NOMO-1 treated with DMSO at 0.1 percent for 48 hours (cell line): ENCODE data around the gene CD24.
"Not testable (repeated sequence)": the region's sequence is repeated elsewhere in the genome, so short reads cannot be mapped to it uniquely, and the experiment has no call there.

Source experiments
- DNase-seq: peaks from one replicate; lab custom pipeline; 2025; ENCODE audit not compliant: unreplicated experiment; lab: John Stamatoyannopoulos, UW

CD24 gene

GRCh38 chr6:106970769-106971168 is 3.8 kb downstream of the CD24 start:
- DNase-seq = not testable (repeated sequence)

- DNase-seq = no peak
Observed at GRCh38 chr6:106967936-106968555, 6.5 kb downstream of the CD24 start.

- DNase-seq = no peak
Observed at GRCh38 chr6:106966671-106967640, 7.6 kb downstream of the CD24 start.

GRCh38 chr6:106966229-106966628 is 8.3 kb downstream of the CD24 start:
- DNase-seq = no peak

- DNase-seq = no peak
Observed at GRCh38 chr6:106964954-106965353, 9.6 kb downstream of the CD24 start.

- DNase-seq = no peak
Observed at GRCh38 chr6:106964099-106964498, 10.4 kb downstream of the CD24 start.

- no peak for DNase-seq
Observed at GRCh38 chr6:106963544-106963943, 11.0 kb downstream of the CD24 start.

GRCh38 chr6:106961801-106962200 is 12.7 kb downstream of the CD24 start:
- DNase-seq = no peak

GRCh38 chr6:106961136-106961535 is 13.4 kb downstream of the CD24 start:
- no peak for DNase-seq

- no peak for DNase-seq
Observed at GRCh38 chr6:106959985-106960384, 14.5 kb downstream of the CD24 start.

GRCh38 chr6:106939848-106940247 is 34.7 kb downstream of the CD24 start:
- DNase-seq = peak; percentile 62

- DNase-seq = no peak
Observed at GRCh38 chr6:106939208-106939607, 35.3 kb downstream of the CD24 start.

GRCh38 chr6:106927531-106928398 is 46.8 kb downstream of the CD24 start:
- no peak for DNase-seq

- no peak for DNase-seq
Observed at GRCh38 chr6:106925948-106926347, 48.6 kb downstream of the CD24 start.

GRCh38 chr6:106924694-106925523 is 49.6 kb downstream of the CD24 start:
- no peak for DNase-seq

GRCh38 chr6:106922626-106923025 is 51.9 kb downstream of the CD24 start:
- no peak for DNase-seq
